GM19023 (cell line): Measurements from ENCODE around the gene CCDC97.
"Not testable (repeated sequence)": the region's sequence is repeated elsewhere in the genome, so short reads cannot be mapped to it uniquely, and the experiment has no call there.

Experiments used
- ATAC-seq: cut with Tn5 transposase; IDR thresholded peaks from one replicate; pipeline ENCODE4 v1.9.1; 2021; ENCODE audit warnings: mild to moderate bottlenecking, moderate library complexity; ENCODE audit not compliant: unreplicated experiment

CCDC97 gene

DNA sequence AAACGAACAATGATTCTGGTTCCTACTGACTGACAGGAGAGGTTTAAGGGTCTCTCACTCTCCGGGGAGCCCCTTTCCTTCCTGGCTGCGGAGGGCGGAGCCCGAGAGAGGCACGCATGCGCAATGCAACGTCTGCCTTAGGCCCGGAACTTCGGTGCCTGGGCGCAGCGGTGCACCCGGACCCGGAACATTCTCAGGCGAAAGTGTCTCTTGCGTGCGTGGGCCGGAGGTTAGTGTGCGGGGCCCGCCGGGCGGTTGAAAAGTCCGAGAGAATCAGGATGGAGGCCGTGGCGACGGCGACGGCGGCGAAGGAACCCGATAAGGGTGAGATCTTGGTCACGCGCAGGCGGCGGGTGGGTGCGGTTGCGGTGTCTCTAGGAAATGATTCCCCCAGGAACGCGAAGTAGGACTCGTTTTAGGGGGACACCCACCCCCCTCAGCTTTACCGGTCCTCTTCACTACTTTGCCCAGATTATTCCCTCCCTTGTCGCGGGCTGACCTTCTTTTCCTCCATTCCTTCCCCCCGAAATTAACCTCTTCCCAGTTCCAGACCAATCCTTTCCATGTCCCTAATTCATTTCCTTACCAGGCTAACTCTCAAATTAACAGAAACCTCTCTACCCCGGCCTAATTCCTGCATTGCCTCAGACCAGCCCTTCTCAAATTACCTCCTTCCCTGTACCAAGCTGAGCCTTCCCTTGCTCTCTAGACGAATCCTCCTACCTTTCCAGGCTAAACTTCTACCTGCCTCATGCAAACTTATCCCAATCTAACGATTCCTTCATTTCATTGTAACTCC, at the start of gene CCDC97:
CCDC97 (plus strand) TSS at position 140 of the 799 bp plus-strand sequence; CDS start at position 279, 139 bp downstream.
- peak; percentile 71 for ATAC-seq

DNA sequence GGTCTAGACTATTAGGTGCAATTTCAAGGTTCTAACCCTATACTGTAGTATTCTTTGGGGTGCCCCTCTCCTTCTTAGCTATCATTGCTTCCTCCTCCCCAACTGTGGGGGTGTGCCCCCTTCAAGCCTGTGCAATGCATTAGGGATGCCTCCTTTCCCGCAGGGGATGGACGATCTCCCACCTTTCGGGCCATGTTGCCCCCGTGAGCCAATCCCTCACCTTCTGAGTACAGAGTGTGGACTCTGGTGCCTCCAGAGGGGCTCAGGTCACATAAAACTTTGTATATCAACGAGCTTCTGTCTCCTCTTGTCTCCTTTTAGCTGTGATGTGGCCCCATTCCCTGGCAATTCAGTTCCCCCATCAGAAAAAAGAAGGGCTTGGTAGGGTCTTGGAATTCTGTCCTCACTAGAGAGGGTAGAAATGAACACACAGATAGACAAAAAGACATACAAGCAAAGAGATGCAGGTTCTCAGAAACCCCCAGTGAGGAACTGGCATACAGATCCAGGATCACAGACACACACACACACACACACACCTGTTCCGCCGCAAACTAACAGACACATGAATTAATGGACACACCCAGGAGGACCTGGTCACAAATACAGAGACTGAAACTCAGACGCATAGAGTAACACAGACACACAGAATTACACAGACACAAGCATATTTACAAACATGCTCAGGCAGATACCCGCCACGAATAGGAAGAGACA, 48.3 kb upstream of the CCDC97 start:
- no peak for ATAC-seq

DNA sequence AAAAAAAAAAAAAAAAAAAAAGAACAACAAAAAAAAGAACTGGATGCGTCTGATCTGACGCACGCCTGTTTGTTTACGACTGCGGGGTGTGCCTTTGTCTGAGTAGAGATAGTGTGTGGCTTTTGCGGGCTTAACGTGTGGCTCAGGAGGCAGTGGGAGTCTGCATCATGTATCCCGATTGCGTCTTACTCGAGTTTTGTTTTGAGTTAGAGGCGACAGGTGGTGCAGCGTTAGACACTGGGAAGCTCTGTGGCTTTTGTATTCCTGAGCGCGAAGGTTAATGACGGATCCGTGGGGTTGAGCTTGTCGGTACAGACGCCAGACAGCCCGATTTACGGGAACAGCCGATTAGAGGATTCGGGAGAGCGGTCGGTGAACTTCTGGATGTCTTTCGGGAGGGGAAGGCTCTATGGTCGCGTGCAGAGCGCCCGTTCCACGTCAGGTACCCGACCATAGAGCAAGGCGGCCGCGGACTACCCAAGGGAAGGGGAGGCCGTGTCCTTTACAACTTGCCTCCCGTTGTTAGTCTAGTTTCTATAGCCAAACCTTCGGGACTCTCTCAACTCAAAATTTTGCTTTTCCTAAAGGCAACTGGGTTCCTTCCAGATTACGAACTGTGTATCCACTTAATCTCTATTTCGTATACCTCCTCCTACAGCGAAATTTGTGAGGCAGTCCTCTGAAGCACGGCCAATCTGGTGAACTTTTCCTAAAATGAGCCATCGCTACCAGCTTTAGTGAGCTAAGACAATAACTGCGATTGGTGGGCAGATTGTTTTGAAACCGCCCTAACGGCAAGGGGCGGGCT, 46.7 kb upstream of the CCDC97 start:
- ATAC-seq = peak; percentile 5

DNA sequence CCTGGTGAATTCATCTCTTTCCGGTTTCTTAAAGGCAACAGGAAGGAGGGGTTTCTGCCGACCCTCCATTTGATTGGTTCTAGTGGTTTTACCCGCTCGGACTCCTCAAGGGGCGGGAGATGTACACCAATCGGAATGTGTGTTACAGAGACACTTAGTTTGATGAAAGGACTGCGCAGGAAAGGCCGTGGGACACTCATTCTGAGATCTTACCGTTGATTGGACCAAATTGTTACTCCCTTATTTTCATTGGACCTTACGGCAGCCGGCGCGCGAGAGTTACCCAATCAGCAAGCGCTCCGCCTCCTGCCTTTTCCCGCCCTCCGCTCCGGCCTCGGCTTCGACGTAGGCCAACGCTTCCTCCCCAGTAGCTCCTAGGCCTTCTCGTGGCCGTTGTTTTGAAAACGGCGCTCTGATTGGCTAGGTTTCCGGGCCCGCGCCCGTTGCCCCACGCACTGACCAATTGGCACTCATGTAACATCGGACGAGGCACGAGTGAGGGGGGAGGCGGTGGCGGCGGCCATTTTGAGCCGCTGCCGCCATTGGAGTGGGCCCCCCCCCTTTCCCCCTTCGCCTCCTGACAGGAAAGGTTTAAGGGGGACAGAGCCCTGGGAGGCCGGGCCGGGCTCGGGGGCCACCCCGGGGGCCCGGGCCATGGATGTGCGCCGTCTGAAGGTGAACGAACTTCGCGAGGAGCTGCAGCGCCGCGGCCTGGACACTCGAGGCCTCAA, 46.0 kb upstream of the CCDC97 start, which contains the start of gene HNRNPUL1:
HNRNPUL1 (plus strand) TSS at position 523 of the 731 bp plus-strand sequence; CDS start at position 655, 132 bp downstream.
- ATAC-seq = peak; percentile 75

DNA sequence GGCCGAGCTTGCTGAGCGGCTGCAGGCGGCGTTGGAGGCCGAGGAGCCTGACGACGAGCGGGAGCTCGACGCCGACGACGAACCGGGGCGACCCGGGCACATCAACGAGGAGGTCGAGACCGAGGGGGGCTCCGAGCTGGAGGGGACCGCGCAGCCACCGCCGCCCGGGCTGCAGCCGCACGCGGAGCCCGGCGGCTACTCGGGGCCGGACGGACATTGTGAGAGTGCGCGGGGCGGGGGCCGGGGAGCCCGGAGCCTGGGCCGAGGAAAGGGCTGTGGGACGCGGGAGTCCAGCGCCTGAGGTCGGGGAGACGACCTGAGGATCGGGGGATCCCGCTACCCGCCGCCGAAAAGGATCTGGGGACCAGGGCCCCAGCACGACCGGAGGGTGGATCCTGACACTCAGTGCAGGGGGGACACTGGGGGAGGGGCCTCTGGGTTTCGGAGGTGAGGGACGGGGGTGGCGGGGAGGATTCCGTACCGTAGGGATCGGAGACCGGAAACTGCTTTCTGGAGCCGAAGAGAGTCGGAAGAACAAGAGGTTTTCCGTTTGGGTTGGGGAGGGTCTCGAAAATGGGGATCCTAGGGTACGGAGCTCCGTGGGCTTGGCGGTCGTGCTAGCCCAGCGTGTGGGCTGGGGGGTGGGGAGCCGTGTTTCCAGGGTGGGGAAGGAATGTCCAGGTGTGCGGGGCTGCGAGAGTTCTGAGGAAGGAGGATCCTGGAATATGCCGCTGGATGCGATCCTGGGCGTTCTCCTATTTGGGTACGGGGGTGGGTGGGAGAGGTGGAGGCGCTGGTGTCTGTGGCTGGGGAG, 45.2 kb upstream of the CCDC97 start:
- no peak for ATAC-seq

DNA sequence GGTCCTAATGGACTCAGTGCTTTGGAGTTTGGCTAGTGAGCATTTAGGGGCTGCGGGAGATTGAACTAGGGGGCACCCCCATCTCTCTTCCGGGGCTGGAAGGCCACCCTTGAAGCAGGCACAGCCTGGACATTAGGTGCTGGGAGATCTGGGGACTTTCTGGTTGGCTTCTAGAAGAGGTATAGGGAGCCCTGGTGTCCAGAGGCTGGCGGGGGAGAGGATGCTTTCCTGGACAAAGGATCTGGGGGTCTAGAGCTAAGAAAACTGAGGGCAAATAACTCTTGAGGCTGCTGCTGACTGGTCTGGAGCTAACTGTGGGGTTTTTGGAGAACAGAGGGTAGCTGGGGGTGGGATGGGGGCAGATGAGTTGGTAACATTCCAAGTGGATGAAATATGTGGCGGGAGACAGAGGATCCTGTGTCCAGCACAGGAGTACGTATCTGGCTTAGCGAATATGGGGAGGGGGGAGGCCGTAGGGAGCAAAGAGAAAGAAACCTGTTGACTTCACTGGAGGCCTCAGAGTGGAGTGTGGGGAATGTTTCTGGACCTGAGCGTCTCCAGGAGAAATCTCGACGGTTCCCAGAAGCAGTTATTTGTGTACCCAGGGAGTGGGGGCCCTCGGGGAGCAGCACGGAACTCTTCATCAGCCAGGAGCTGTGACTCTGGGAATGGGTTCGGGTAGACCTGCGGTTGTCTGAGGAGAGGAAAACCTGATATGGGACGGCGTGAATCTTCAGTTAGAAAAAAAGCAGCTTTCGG, 44.4 kb upstream of the CCDC97 start:
- ATAC-seq = no peak

DNA sequence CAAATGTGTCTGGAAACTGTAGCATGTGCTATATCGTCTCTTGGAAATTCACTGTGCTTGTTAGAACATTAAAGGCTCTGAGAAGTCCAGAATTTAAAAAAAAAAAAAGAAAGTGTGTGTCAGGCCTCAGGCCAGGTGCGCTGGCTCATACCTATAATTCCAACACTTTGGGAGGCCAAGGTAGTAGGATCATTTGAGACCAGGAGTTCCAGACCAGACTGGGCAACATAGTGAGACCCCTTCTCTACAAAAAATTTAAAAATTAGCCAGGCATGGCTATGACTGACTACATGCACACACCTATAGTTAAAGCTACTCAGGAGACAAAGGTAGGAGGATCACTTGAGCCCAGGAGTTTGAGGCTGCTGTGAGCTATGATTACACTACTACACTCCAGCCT, 40.9 kb upstream of the CCDC97 start:
- no peak for ATAC-seq

DNA sequence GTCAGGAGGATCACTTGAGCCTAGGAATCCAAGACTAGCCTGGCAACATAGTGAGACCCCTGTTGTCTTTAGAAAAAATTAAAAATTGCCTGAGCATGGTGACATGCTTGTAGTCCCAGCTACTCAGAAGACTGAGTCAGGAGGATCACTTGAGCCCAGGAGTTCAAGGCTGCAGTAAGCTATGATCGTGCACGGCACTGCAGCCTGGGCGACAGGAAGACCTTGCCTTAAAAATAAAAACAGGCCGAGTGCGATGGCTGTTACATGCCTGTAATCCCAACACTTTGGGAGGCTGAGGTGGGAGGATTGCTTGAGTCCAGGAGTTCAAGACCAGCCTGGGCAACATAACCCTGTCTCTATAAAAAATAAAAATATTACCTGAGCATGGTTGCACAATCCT, 40.4 kb upstream of the CCDC97 start:
- no peak for ATAC-seq

DNA sequence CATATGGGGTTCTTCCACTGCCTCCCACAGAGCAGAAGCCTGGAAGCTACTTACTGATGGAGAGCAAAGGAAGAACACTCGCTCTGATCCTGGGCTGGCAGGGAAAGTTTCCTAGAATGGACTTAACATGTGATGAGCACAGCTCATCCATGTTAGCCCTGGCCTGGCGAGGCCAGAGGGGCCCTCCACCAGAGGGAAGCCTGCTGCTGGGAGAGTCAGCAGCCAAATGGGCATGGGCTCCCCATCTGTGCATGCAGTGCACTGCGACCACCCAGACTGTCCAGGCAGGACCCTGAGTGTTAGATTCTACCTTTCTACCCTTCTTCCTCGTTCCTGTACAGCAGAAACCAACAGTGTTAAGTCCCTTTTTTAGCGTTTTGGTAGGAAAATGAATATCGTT, 36.9 kb upstream of the CCDC97 start:
- ATAC-seq = no peak

DNA sequence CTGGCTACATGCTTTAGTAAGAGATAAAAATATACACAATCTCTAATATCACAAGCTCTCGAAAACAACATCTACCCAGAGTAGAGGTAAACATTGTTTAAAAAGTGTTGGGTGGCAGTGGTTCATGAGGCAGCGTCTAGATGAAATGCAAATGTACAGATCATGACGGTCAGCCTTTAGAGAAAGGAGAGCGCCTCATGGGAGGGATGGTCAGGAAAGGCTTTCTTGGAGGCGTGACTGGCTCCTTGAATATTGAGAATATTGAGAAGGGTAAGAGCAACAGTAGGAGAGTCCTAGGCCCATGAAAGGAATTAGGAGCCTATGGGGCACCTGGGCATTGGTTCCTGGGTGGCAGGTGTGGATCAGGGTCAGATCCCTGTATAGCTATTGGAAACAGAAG, 35.2 kb upstream of the CCDC97 start:
- no peak for ATAC-seq

DNA sequence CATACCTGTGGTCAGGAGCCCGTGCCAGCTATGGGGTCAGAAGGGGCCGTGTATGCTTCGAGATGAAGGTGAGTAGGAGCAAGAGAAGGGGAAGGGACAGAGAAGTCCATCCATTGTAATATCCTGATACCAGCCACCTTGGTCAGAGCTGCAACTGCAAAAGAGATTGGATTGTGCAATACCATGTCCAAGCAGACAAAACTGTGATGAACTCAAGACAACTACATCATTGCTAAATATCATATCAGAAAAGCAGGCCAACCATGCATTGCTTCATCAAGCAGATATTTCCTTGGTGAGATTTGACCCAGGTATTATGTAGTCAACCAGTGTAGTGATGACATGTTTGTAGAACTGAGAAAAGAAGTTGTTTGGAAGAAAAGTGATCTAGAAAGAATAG, 33.7 kb upstream of the CCDC97 start:
- ATAC-seq = no peak

DNA sequence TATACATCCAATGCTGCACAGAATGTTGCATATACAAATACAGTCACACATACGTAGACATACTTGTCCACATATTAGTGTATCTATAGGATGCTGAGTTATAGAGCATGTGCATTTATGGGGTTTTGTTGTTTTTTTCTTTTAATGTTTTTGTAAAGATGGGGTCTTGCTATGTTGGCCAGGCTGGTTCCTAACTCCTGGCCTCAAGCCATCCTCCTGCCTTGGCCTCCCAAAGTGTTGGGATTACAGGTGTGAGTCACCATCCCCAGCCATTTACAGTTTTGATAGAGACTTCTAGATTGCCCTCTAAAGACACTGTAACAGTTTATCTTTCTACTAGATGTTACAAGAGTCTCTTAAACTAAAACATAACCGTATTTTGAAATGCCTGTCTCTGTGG, 31.5 kb upstream of the CCDC97 start:
- no peak for ATAC-seq

DNA sequence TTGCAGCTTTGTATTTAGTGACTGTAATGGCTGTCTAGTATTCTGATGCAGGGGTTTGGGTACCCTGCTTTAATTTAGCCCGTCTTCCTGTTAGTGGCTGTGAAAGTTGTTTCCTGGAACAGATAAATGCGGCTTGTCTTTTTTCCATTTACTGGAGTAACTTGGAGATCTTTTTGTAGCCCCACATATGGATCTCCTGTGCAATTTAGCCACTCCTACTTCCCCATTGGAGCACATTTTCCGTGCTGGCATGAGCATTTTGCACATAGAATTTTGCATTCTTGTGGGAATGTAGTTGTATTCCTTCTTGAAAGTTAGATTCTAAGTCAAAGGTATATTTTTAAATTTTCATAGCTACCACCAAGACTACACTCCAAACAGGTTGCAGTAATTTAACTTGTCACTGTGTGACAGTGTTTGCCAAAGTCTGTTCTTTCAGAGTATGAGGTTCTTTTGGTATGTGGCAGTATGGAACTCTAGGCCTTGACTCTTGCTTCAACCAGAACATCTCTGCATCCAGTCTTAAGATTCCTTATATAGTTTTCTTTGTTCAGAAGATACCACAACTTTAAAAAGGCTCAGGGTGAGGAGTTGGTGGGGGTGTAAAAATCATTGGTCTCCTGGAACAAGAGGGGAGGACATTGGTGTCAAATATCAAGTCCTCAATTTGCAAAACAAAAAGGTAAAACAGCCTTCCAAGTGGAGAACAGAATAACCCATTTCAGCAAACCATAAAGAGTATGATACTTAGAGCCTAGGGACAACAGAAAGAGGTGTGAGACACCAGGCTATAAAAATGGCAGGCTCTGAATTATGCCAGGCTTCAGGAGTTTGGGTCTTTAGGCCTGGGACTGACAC, 21.1 kb upstream of the CCDC97 start:
- ATAC-seq = no peak

DNA sequence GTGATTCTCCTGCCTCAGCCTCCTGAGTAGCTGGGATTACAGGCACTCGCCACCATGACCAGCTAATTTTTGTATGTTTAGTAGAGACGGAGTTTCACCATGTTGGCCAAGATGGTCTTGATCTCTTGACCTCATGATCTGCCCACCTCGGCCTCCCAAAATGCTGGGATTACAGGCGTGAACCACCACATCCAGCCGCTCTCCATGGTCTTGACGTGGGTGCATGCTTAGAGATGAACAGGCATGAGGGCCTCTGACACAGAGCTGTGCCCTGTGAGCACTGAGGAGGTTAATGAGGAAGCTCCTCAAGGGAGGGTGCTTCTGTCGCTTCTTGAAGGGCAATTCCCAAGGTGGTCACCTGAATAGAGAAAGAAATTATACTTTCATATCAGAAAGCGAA, 20.2 kb upstream of the CCDC97 start:
- ATAC-seq = not testable (repeated sequence)

DNA sequence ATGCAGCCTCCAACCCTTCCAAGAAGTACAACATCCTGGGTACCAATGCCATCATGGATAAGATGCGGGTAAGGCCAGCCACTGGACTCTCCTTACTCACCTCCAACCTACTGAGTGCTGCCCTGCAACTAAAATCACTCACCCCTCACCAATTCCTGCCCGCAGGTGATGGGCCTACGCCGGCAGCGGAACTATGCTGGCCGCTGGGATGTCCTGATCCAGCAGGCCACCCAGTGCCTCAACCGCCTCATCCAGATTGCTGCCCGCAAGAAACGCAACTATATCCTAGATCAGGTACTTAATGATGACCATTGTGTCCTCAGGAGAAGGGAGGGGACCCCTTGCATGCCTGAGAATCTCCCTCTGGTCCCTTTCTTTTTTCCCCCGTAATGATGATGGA, 15.6 kb upstream of the CCDC97 start:
- ATAC-seq = no peak

DNA sequence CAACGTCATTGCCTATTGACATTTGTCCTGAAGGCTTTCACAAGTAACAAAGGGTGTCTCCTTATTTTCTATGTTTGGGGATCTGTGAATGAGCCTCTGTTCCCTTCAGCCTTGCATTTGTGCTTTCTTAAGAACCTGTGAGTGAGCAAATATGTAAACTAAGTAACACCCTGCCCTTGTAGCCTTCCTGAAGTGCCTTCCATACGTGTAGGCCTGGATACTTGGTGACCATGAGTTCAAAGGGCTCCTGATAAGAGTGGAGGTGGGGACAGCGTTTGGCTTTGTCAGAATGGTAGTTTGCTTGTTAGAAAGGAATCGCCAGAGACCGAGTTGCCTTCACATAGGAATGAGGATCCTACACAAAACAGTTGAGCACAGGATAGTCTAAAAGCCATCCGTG, 14.5 kb upstream of the CCDC97 start:
- no peak for ATAC-seq

DNA sequence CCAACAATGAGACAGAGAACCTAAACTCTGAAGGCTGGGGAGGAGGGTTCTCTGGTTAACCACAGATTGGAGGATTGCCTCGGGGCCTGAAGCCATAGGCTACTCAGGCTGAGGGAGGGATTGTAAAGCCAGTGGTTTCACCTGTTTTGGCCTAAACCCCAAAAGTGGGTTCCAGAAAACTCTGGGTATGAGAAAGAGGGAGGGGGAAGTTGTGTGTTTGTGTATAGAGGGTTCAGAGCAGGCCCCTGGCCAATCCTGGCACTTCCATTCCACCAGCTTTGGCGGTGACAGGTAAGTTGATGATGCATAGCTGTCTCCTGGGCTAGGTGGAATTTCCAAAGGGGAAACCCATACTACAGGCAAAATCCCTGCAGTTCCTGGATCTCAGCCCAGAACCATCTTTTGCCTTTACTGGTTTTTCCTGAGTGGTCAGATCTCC, 13.5 kb upstream of the CCDC97 start:
- ATAC-seq = no peak
